GM12878 (cell line): ENCODE results near the gene BTF3L4. TPM values are rescaled to one million over a fixed set of nuclear protein-coding genes. Genes with fewer than 3 reads are reported as not detected.
A peak's percentile ranks its signal among the peaks of the same experiment; 100 is the strongest.

Source experiments
- BCLAF1 ChIP-seq: fragments of 450-650 bp; IDR thresholded peaks from 2 replicates; pipeline ENCODE4 v1.6.1; 2017; ENCODE audit warnings: antibody characterized with exemption, mild to moderate bottlenecking, moderate library complexity
- CBX3 ChIP-seq: fragments of 200-600 bp; sonication (generic); IDR thresholded peaks from 2 replicates; pipeline ENCODE4 v1.6.1; 2016; ENCODE audit warnings: low read depth, borderline replicate concordance
- CHD1 ChIP-seq: IDR thresholded peaks from 2 replicates; pipeline ENCODE4 v1.6.1; 2012; ENCODE audit warnings: low read depth, low read length, improper control_type of control experiment
- DPF2 ChIP-seq: fragments of 450-650 bp; IDR thresholded peaks from 2 replicates; pipeline ENCODE4 v1.6.1; 2017; ENCODE audit warnings: mild to moderate bottlenecking
- E4F1 ChIP-seq: fragments of 450-650 bp; IDR thresholded peaks from 2 replicates; pipeline ENCODE4 v1.6.1; 2018; ENCODE audit warnings: borderline replicate concordance, mild to moderate bottlenecking; ENCODE audit not compliant: partially characterized antibody
- FOXM1 ChIP-seq: IDR thresholded peaks from 2 replicates; pipeline ENCODE4 v1.6.1; 2012; ENCODE audit warnings: low read depth, mild to moderate bottlenecking, inconsistent platforms, low read length, moderate library complexity
- HDAC6 ChIP-seq: fragments of 200-600 bp; sonication (generic); IDR thresholded peaks from one replicate; pipeline ENCODE4 v1.8.0; 2017; ENCODE audit warnings: antibody characterized with exemption; ENCODE audit not compliant: unreplicated experiment
- LARP7 ChIP-seq: fragments of 450-650 bp; IDR thresholded peaks from 2 replicates; pipeline ENCODE4 v1.6.1; 2017; ENCODE audit warnings: mild to moderate bottlenecking
- MEF2A ChIP-seq: IDR thresholded peaks from 2 replicates; pipeline ENCODE4 v1.6.1; 2011; ENCODE audit warnings: low read depth, mild to moderate bottlenecking, low read length, moderate library complexity; ENCODE audit not compliant: insufficient read depth
- MYB ChIP-seq: fragments of 150-350 bp; IDR thresholded peaks from 2 replicates; pipeline ENCODE4 v1.6.1; 2014; ENCODE audit warnings: mild to moderate bottlenecking, low read depth, low read length, borderline replicate concordance
- NBN ChIP-seq: fragments of 450-650 bp; IDR thresholded peaks from 2 replicates; pipeline ENCODE4 v1.6.1; 2016
- NFIC ChIP-seq: IDR thresholded peaks from 2 replicates; pipeline ENCODE4 v1.6.1; 2012; ENCODE audit warnings: low read depth, mild to moderate bottlenecking, inconsistent platforms, low read length, moderate library complexity
- NR2C2 ChIP-seq: IDR thresholded peaks from 2 replicates; pipeline ENCODE4 v1.6.1; 2011; ENCODE audit warnings: borderline replicate concordance, low read depth; ENCODE audit not compliant: control insufficient read depth, insufficient read length
- NR2F1 ChIP-seq: fragments of 450-650 bp; conservative IDR thresholded peaks from 2 replicates; pipeline ENCODE4 v1.6.1; 2017; ENCODE audit warnings: mild to moderate bottlenecking
- NRF1 ChIP-seq: conservative IDR thresholded peaks from 2 replicates; pipeline ENCODE4 v1.6.1; 2011; ENCODE audit warnings: mild to moderate bottlenecking, low read depth, low read length, improper control_type of control experiment
- PAX8 ChIP-seq: fragments of 450-650 bp; IDR thresholded peaks from 2 replicates; pipeline ENCODE4 v1.6.1; 2017; ENCODE audit warnings: mild to moderate bottlenecking, moderate library complexity
- PML ChIP-seq: IDR thresholded peaks from 2 replicates; pipeline ENCODE4 v1.6.1; 2012; ENCODE audit warnings: low read length, inconsistent platforms
- POLR2AphosphoS5 ChIP-seq: IDR thresholded peaks from 2 replicates; pipeline ENCODE4 v1.6.1; 2011; ENCODE audit warnings: mild to moderate bottlenecking, low read length, inconsistent platforms
- RAD21 ChIP-seq: IDR thresholded peaks from 2 replicates; pipeline ENCODE4 v1.6.1; 2011; ENCODE audit warnings: mild to moderate bottlenecking, low read depth, low read length, moderate library complexity; ENCODE audit not compliant: insufficient read depth
- RELB ChIP-seq: fragments of 450-650 bp; IDR thresholded peaks from 2 replicates; pipeline ENCODE4 v1.6.1; 2017; ENCODE audit warnings: low read depth, mild to moderate bottlenecking, moderate library complexity
- SIN3A ChIP-seq: IDR thresholded peaks from 2 replicates; pipeline ENCODE4 v1.6.1; 2012; ENCODE audit warnings: low read depth, low read length, improper control_type of control experiment
- TCF12 ChIP-seq: IDR thresholded peaks from 2 replicates; pipeline ENCODE4 v1.6.1; 2011; ENCODE audit warnings: low read depth, mild to moderate bottlenecking, low read length
- polyA plus RNA-seq, 11 experiments: library from polyadenylated mRNA; depleted of rRNA in 4 of 11; unstranded in 6 of 11; stranded (reverse) in 5 of 11; fragments of >200 nt; fragmentation: Nextera tagmentation in 4 of 11; fragmentation: Illumina TruSeq in 1 of 11; extraction: Ambion mirVana in 4 of 11; extraction: Trizol in 1 of 11; gene quantifications; 1 replicate in 1 of 11; 2 replicates in 10 of 11; pipeline versions ENCODE4 v1.2.1 to v1.2.3, GENCODE V29; 2011 to 2016; ENCODE audit warnings: inconsistent platforms in 2 of 11, missing spikeins in 2 of 11, low read depth in 1 of 11
- total RNA-seq, 4 experiments: library from RNA; depleted of rRNA in 3 of 4; stranded (reverse); fragments of >200 nt in 3 of 4; fragmentation: Illumina TruSeq in 1 of 4; extraction: Trizol in 1 of 4; gene quantifications; 2 replicates each; pipeline versions ENCODE4 v1.2.1 to v1.2.3, GENCODE V29; 2013 to 2021

Gene BTF3L4
- total and polyA plus RNA-seq, 10 of the 15 experiments (the other 5 are each of a cell fraction or from before 2014, with no cell fraction given): 25.0 to 76.9 (median 66.8) TPM

GRCh38 chr1:52055066-52055865 lies 829 bp upstream of the BTF3L4 start, which contains the start of gene TXNDC12 (continued):
- TF ChIP-seq CBX3: no peak
- TF ChIP-seq RELB: peak; percentile 95
- 0 out of 2 replicates have a peak, but pooled peaks have one; percentile 32 for TF ChIP-seq CHD1
- TF ChIP-seq LARP7: peak; percentile 52; the same call in 1 of the 2 replicates
- 0 out of 2 replicates have a peak, but pooled peaks have one; percentile 8 for TF ChIP-seq MEF2A
- TF ChIP-seq E4F1: peak; percentile 59
- TF ChIP-seq POLR2AphosphoS5: peak; percentile 78
- TF ChIP-seq NBN: peak; percentile 80
- TF ChIP-seq RAD21: no peak
- TF ChIP-seq NRF1: no peak
- TF ChIP-seq PML: peak; percentile 83
- no peak for TF ChIP-seq MYB
- 0 out of 2 replicates have a peak, but pooled peaks have one; percentile 40 for TF ChIP-seq NR2F1
- no peak; the same call in none of the 2 replicates for TF ChIP-seq DPF2
- TF ChIP-seq BCLAF1: no peak
- no peak for TF ChIP-seq FOXM1
- no peak for TF ChIP-seq PAX8
- 0 out of 2 replicates have a peak, but pooled peaks have one; percentile 43 for TF ChIP-seq TCF12
- TF ChIP-seq HDAC6: no peak
- TF ChIP-seq SIN3A: peak; percentile 82; the same call in 1 of the 2 replicates
- TF ChIP-seq NR2C2: no peak
- 0 out of 2 replicates have a peak, but pooled peaks have one; percentile 20 for TF ChIP-seq NFIC
